SHP77 (cell line): ENCODE data around the gene PSMA5.

Source experiments
- DNase-seq, 2 experiments: peaks; one replicate each; lab custom pipeline; 2025; lab: John Stamatoyannopoulos, UW

PSMA5 gene

GRCh38 chr1:109369167-109369746 lies 57.0 kb downstream of the PSMA5 start:
- DNase-seq = no peak

- DNase-seq = no peak
Measured at GRCh38 chr1:109368464-109368863, 57.8 kb downstream of the PSMA5 start.

GRCh38 chr1:109367626-109368025 lies 58.6 kb downstream of the PSMA5 start:
- DNase-seq = no peak

- no peak for DNase-seq
Measured at GRCh38 chr1:109365642-109366204, 60.5 kb downstream of the PSMA5 start.

GRCh38 chr1:109361649-109362048 lies 64.6 kb downstream of the PSMA5 start:
- no peak for DNase-seq

GRCh38 chr1:109361069-109361468 lies 65.2 kb downstream of the PSMA5 start:
- DNase-seq = no peak

GRCh38 chr1:109357616-109358015 lies 68.6 kb downstream of the PSMA5 start:
- DNase-seq = no peak

- no peak for DNase-seq
Measured at GRCh38 chr1:109356915-109357314, 69.3 kb downstream of the PSMA5 start.

- no peak for DNase-seq
Measured at GRCh38 chr1:109356505-109356904, 69.7 kb downstream of the PSMA5 start.

- no peak for DNase-seq
Measured at GRCh38 chr1:109354929-109355328, 71.3 kb downstream of the PSMA5 start.

GRCh38 chr1:109351457-109351856 lies 74.8 kb downstream of the PSMA5 start:
- no peak for DNase-seq

GRCh38 chr1:109350655-109351054 lies 75.6 kb downstream of the PSMA5 start:
- DNase-seq = no peak

GRCh38 chr1:109350182-109350581 lies 76.1 kb downstream of the PSMA5 start:
- DNase-seq = no peak
